IgD-negative memory B cell (primary cell): ENCODE measurements around the gene ANKRD61. TPM values are rescaled to one million over a fixed set of nuclear protein-coding genes. Genes with fewer than 3 reads are reported as not detected.
"Not testable (repeated sequence)": the region's sequence is repeated elsewhere in the genome, so short reads cannot be mapped to it uniquely, and the experiment has no call there.

Source experiments
- H3K27ac Mint-ChIP-seq, 3 donors: one replicate each; pipeline ENCODE4 v1.8.0; 2020 to 2022; ENCODE audit warnings: mild to moderate bottlenecking in 3 of 3, mixed read lengths in 3 of 3, moderate library complexity in 1 of 3
- H3K27me3 Mint-ChIP-seq: one replicate; pipeline ENCODE4 v1.8.0; 2021; ENCODE audit warnings: mixed read lengths
- H3K36me3 Mint-ChIP-seq: one replicate; pipeline ENCODE4 v1.8.0; 2020; ENCODE audit warnings: mild to moderate bottlenecking, mixed read lengths
- H3K4me1 Mint-ChIP-seq, 3 donors: one replicate each; pipeline ENCODE4 v1.8.0; 2020 to 2022; ENCODE audit warnings: mixed read lengths in 3 of 3, mild to moderate bottlenecking in 1 of 3
- H3K4me3 Mint-ChIP-seq, 4 donors: one replicate each; pipeline ENCODE4 v1.8.0; 2020 to 2022; ENCODE audit warnings: mild to moderate bottlenecking in 4 of 4, mixed read lengths in 4 of 4, moderate library complexity in 3 of 4
- H3K9me3 Mint-ChIP-seq, 3 donors: one replicate each; pipeline ENCODE4 v1.8.0; 2020 to 2021; ENCODE audit warnings: mixed read lengths in 3 of 3, mild to moderate bottlenecking in 1 of 3
- polyA plus RNA-seq: library from polyadenylated mRNA; unstranded; fragments of 300-500 nt; fragmentation: Illumina TruSeq; gene quantifications from one replicate; pipeline ENCODE4 v1.2.3, GENCODE V29; 2021

ANKRD61 gene
- polyA plus RNA-seq, 1 donor from 2014 or later: 0.24 TPM

GRCh38 chr7:6023974-6024435 is 7.2 kb upstream of the ANKRD61 start:
- Mint-ChIP-seq H3K36me3 (peaks cover 9% of the 10 kb centered on the region), H3K9me3 (no peaks in the 10 kb centered on the region), H3K27ac (peak overlapping the region in 1 of 3 donors; percentile 89), H3K4me3 (no peak overlapping the region), H3K27me3 (no peaks in the 10 kb centered on the region), H3K4me1 (peaks cover 13 to 17% (median 14%) of the 10 kb centered on the region in 3 donors)

GRCh38 chr7:6026011-6026819 is 5.0 kb upstream of the ANKRD61 start:
- Mint-ChIP-seq H3K4me1 (peaks cover 13 to 17% (median 14%) of the 10 kb centered on the region in 3 donors), H3K36me3 (peaks cover 9% of the 10 kb centered on the region), H3K4me3 (peak overlapping the region; percentile 72 to 95 (median 85)), H3K9me3 (no peaks in the 10 kb centered on the region), H3K27ac (peak overlapping the region; percentile 73 to 95 (median 92)), H3K27me3 (no peaks in the 10 kb centered on the region)

GRCh38 chr7:6026820-6027311 is 4.3 kb upstream of the ANKRD61 start:
- peaks cover 9% of the 10 kb centered on the region for H3K36me3 Mint-ChIP-seq
- H3K27me3 Mint-ChIP-seq: no peaks in the 10 kb centered on the region
- peak overlapping the region; percentile 73 to 95 (median 92) for H3K27ac Mint-ChIP-seq
- no peaks in the 10 kb centered on the region for H3K9me3 Mint-ChIP-seq
- H3K4me1 Mint-ChIP-seq: peaks cover 13 to 17% (median 14%) of the 10 kb centered on the region in 3 donors
- peak overlapping the region; percentile 72 to 95 (median 85) for H3K4me3 Mint-ChIP-seq

GRCh38 chr7:6027806-6028365 is 3.3 kb upstream of the ANKRD61 start:
- Mint-ChIP-seq H3K27me3 (no peaks in the 10 kb centered on the region), H3K36me3 (peaks cover 9% of the 10 kb centered on the region), H3K27ac (peak overlapping the region; percentile 63 to 92 (median 73)), H3K4me3 (peak overlapping the region in 2 of 4 donors; percentile 60 to 75), H3K9me3 (no peaks in the 10 kb centered on the region), H3K4me1 (peaks cover 13 to 17% (median 16%) of the 10 kb centered on the region in 3 donors)

GRCh38 chr7:6028563-6028962 is 2.6 kb upstream of the ANKRD61 start:
- H3K27me3 Mint-ChIP-seq: no peaks in the 10 kb centered on the region
- H3K4me1 Mint-ChIP-seq: peaks cover 13 to 17% (median 16%) of the 10 kb centered on the region in 3 donors
- H3K4me3 Mint-ChIP-seq: peak overlapping the region in 1 of 4 donors; percentile 20
- H3K36me3 Mint-ChIP-seq: peaks cover 7% of the 10 kb centered on the region
- H3K27ac Mint-ChIP-seq: no peak overlapping the region
- no peaks in the 10 kb centered on the region for H3K9me3 Mint-ChIP-seq

GRCh38 chr7:6031567-6031966 is 391 bp downstream of the ANKRD61 start:
- Mint-ChIP-seq H3K27ac (peak overlapping the region in 2 of 3 donors; percentile 1 to 90), H3K4me1 (peaks cover 8 to 12% (median 11%) of the 10 kb centered on the region in 3 donors), H3K4me3 (peak overlapping the region in 1 of 4 donors; percentile 6), H3K9me3 (no peaks in the 10 kb centered on the region), H3K27me3 (no peaks in the 10 kb centered on the region), H3K36me3 (no peaks in the 10 kb centered on the region)

GRCh38 chr7:6032167-6032566 is 991 bp downstream of the ANKRD61 start:
- H3K27ac Mint-ChIP-seq: no peak overlapping the region
- no peaks in the 10 kb centered on the region for H3K36me3 Mint-ChIP-seq
- H3K27me3 Mint-ChIP-seq: no peaks in the 10 kb centered on the region
- peaks cover 4 to 6% (median 6%) of the 10 kb centered on the region in 3 donors for H3K4me1 Mint-ChIP-seq
- H3K4me3 Mint-ChIP-seq: no peak overlapping the region
- no peaks in the 10 kb centered on the region for H3K9me3 Mint-ChIP-seq

- H3K9me3 Mint-ChIP-seq: no peaks in the 10 kb centered on the region
- no peaks in the 10 kb centered on the region for H3K27me3 Mint-ChIP-seq
- no peaks in the 10 kb centered on the region for H3K36me3 Mint-ChIP-seq
- H3K27ac Mint-ChIP-seq: no peak overlapping the region
- H3K4me3 Mint-ChIP-seq: no peak overlapping the region
- peaks cover 3 to 5% (median 3%) of the 10 kb centered on the region in 3 donors for H3K4me1 Mint-ChIP-seq
Observed at GRCh38 chr7:6032641-6033040, 1.5 kb downstream of the ANKRD61 start.

- H3K27ac Mint-ChIP-seq: no peak overlapping the region
- peaks cover 0 to 2% (median 0%) of the 10 kb centered on the region in 3 donors for H3K4me1 Mint-ChIP-seq
- no peak overlapping the region for H3K4me3 Mint-ChIP-seq
- no peaks in the 10 kb centered on the region for H3K9me3 Mint-ChIP-seq
- no peaks in the 10 kb centered on the region for H3K36me3 Mint-ChIP-seq
- H3K27me3 Mint-ChIP-seq: no peaks in the 10 kb centered on the region
Observed at GRCh38 chr7:6035165-6035564, 4.0 kb downstream of the ANKRD61 start.

GRCh38 chr7:6035686-6036085 is 4.5 kb downstream of the ANKRD61 start:
- peaks cover 2% of the 10 kb centered on the region for H3K36me3 Mint-ChIP-seq
- H3K27ac Mint-ChIP-seq: no peak overlapping the region
- H3K4me3 Mint-ChIP-seq: no peak overlapping the region
- H3K27me3 Mint-ChIP-seq: no peaks in the 10 kb centered on the region
- no peaks in the 10 kb centered on the region for H3K9me3 Mint-ChIP-seq
- H3K4me1 Mint-ChIP-seq: peaks cover 0 to 2% (median 0%) of the 10 kb centered on the region in 3 donors

GRCh38 chr7:6049780-6050179 is 18.6 kb downstream of the ANKRD61 start:
- Mint-ChIP-seq H3K27me3 (no peaks in the 10 kb centered on the region), H3K36me3 (peaks cover 1% of the 10 kb centered on the region), H3K4me1 (peaks cover 0 to 3% (median 2%) of the 10 kb centered on the region in 3 donors), H3K4me3 (no peak overlapping the region), H3K27ac (no peak overlapping the region), H3K9me3 (no peaks in the 10 kb centered on the region)

GRCh38 chr7:6051185-6051584 is 20.0 kb downstream of the ANKRD61 start:
- not testable (repeated sequence) for H3K27ac Mint-ChIP-seq, H3K9me3 Mint-ChIP-seq, H3K36me3 Mint-ChIP-seq, H3K4me3 Mint-ChIP-seq, H3K4me1 Mint-ChIP-seq, H3K27me3 Mint-ChIP-seq

- peaks cover 10 to 21% (median 20%) of the 10 kb centered on the region in 3 donors for H3K4me1 Mint-ChIP-seq
- peak overlapping the region in 1 of 4 donors; percentile 71 for H3K4me3 Mint-ChIP-seq
- H3K27me3 Mint-ChIP-seq: no peaks in the 10 kb centered on the region
- H3K27ac Mint-ChIP-seq: no peak overlapping the region
- H3K36me3 Mint-ChIP-seq: no peaks in the 10 kb centered on the region
- no peaks in the 10 kb centered on the region for H3K9me3 Mint-ChIP-seq
Observed at GRCh38 chr7:6056616-6057015, 25.4 kb downstream of the ANKRD61 start.

GRCh38 chr7:6057316-6058129 is 26.3 kb downstream of the ANKRD61 start:
- no peaks in the 10 kb centered on the region for H3K36me3 Mint-ChIP-seq
- peak overlapping the region; percentile 97 to 98 (median 97) for H3K4me3 Mint-ChIP-seq
- H3K27ac Mint-ChIP-seq: peak overlapping the region; percentile 90 to 99 (median 94)
- no peaks in the 10 kb centered on the region for H3K27me3 Mint-ChIP-seq
- H3K4me1 Mint-ChIP-seq: peaks cover 10 to 21% (median 20%) of the 10 kb centered on the region in 3 donors
- H3K9me3 Mint-ChIP-seq: no peaks in the 10 kb centered on the region

GRCh38 chr7:6059941-6060340 is 28.8 kb downstream of the ANKRD61 start:
- H3K27me3 Mint-ChIP-seq, H3K27ac Mint-ChIP-seq, H3K9me3 Mint-ChIP-seq, H3K36me3 Mint-ChIP-seq: not testable (repeated sequence)
- Mint-ChIP-seq H3K4me1 (peaks cover 10 to 21% (median 20%) of the 10 kb centered on the region in 3 donors), H3K4me3 (peak overlapping the region in 1 of 4 donors; percentile 97)
